GM18507 (cell line): ENCODE results near the gene NRXN3.

ENCODE experiments used
- DNase-seq: peaks from one replicate; pipeline ENCODE4 v3.0.0; 2011; ENCODE audit warnings: low read depth; ENCODE audit not compliant: insufficient read length; ENCODE audit errors: extremely low spot score
- FAIRE-seq: peaks from 2 replicates; lab custom pipeline; 2011; peaks lifted over from hg19 to GRCh38; lab: Jason Lieb, UNC

Gene NRXN3

DNA sequence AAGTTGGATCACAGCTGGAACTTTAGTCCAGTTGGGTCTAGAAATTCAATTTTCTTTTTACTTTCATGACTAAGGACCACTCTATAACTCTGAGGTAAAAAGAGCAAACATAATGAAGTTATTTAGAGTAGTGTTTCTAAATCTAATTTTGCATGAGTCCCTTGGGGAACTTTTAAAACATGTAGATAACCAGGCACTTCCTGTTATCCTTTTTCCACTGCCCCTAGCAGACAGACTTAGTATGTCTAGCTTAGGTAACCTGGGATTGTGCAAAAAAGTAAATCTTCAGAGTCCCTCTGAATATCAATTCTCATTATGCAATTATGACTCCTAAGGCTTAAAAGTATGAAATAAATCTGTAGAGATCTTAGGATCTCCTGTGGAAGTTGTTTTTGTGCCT is 1669.9 kb downstream of the NRXN3 start:
- FAIRE-seq: no peak
- no peak for DNase-seq

DNA sequence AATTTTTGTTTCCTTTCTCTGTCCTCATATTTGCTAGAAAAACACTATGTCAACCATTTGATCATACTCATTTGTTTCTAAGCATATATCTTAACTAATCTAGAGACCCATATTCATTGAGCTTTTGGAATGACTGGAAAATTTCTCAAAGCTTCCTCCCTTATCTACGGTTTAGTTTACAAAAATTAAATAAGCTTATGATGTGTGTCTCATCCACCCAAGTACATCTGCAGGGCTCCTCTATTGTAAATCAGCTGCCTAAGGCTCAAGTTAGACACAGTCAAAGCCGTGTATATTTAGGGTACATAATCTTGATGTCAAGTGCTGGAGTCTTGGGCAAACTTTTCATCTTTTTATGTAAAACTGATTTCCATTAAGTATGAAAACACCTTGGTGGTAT is 1670.7 kb downstream of the NRXN3 start:
- no peak for FAIRE-seq
- no peak for DNase-seq

DNA sequence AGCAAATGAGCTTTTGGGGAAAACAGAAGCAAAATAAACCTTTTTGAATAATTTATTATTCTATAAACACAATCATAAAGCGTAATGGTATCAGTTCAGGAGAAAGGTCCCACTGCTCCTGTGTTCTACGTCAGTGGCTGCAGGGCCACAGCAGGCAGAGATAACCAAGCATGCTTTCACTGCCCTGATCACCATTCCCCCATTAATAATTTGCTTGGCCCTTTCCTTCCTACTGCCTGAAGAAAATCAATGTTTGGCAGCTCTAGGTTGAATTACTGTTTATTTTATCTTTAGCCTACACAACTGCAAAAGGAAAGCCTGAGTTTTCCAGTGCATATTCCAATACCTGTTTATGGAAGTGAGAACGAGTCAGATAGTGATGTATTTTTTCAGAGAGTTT is 1671.3 kb downstream of the NRXN3 start:
- DNase-seq (no peak), FAIRE-seq (no peak)

DNA sequence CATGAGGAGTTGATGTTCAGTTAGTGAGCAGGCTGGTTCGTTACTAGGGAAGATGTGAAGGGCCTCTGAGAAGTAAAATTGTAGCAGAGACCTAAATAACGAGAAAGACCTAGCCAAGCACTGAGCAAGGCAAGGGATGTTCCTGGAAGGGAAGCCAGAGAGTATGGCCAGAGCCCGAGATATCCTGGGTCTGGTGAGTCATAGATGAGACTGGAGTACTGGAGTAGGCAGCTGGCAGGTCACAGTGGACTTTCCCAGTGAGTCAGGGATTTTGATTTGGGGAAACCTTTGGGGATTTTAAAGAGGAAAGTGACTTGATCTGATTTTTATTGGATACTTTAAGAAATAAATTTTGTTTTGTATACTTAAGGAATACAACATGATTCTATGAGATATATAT is 1672.1 kb downstream of the NRXN3 start:
- FAIRE-seq (no peak), DNase-seq (no peak)

DNA sequence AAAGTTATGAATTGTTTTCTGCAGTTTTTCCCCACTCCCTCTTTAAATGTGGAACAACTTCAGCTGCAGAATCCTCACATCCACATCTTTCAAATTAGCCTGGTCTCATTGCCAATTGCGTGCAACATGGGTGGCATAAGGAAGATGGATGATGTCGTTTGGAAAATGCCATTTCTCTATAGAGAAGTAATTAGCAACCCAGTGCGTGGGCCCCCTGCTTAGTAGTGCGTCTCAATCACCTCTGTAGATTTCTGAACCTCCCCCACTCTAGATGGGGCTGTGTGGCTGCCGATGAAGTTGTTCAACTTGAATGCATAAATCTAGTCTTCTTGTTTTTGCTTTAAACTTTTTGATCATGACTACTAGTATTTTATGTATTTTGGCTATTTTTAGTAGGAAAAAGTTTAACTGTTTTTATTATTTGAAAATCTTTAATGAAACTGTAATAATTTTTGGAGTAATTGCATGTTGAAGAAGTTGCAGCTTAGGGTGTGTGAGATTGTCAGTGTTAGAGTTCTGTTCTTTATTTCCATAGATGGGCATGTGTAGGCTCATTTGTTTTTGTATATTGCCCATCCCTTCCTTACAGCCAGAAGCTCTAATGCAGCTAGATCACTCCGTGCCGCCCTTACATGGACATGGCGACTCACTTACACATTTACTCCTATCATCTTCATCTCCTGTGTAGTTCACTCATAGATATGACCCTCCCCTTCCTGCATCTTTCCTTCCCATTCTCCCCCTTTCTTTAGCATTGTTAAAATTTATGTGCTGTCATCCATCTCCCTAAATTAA is 1683.0 kb downstream of the NRXN3 start:
- DNase-seq (no peak), FAIRE-seq (no peak)

DNA sequence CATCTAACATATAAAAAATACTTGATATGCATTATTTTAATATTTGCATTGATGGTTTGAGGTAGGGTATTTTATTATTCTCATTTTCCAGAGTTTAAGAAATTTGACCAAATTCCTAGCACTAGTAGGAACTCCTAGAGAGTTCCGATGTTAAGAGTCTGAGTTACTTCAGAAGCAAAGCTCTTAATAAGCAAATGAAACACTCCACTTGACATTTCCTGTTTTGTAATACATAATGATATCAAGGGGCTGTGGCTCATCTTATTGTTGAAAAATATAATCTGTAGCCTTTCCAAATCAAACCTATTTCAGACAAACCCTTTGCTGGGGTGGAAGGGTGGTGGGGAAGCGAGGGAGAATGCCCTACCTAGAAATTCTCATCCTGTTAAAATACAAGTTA is 1685.6 kb downstream of the NRXN3 start:
- no peak for DNase-seq
- no peak for FAIRE-seq

DNA sequence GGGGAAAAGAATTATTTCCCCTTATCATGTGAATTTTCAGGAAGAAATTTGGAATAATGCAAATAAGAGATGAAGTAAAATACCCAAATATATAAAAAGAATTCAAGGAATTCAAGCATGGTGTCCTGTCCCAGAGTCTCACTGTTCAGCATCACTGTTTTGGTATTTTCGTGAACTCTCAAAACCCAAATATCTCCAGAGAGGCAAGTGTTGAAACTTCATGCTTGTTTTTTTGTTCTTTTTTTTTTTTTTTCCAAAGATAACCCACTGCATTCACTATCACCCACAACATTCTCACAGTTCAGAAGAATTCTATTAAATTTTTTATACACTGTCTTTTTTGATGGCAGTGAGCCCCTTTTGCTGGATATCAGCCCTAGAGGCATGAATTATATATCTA is 1686.2 kb downstream of the NRXN3 start:
- DNase-seq: no peak
- no peak for FAIRE-seq

DNA sequence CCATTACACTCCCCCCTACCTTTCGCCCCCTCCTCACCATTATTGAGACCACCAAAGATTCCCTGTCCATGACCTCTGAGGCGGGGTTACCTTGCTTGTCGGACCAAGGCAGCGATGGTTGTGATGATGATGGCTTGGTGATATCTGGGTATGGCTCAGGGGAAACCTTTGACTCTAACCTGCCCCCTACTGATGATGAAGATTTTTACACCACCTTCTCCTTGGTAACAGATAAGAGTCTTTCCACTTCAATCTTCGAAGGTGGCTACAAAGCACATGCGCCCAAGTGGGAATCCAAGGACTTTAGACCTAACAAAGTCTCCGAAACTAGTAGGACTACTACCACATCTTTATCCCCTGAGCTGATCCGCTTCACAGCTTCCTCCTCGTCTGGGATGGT is 1690.9 kb downstream of the NRXN3 start:
- FAIRE-seq (no peak), DNase-seq (no peak)

DNA sequence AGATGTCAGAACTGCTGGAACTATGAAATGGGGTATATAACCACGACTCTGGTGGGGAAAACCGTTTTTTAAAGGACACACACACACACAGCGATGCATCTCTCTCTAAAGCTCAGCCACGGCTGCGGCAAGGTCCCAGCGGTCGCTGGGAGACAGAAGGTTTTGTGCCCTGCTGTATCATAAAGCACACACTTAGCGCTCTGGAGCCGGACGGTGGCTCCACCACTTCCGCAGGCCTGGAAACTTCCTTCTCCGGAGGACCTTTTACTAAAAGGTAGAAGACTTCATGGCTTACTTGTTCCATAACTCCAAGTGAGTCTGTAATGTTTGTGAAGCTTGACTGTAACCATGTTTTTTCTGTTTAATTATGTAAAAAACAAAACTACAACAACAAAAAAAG is 1691.9 kb downstream of the NRXN3 start:
- no peak for FAIRE-seq

DNA sequence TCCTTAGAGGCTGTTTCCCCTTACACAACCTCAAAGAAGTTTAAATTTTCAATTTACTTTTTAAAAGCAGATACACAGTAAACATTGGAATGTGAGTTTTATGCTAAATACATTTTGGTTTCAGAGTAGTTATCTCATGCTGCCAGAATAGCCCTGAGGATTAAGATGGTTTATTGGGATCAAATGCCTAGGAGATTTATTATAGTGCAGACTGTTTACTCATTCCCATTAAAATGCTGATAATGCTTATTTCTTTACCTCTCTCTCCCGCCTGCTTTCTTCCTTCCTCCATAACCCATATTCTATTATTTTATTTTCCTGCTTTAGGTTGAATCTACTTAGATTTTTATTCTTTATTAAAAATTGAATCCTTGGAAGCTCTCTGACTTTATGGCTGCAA is 1701.0 kb downstream of the NRXN3 start:
- FAIRE-seq: no peak
- no peak for DNase-seq

More for the DNA sequence above, 1691.9 kb downstream of the NRXN3 start:
- no peak for DNase-seq

DNA sequence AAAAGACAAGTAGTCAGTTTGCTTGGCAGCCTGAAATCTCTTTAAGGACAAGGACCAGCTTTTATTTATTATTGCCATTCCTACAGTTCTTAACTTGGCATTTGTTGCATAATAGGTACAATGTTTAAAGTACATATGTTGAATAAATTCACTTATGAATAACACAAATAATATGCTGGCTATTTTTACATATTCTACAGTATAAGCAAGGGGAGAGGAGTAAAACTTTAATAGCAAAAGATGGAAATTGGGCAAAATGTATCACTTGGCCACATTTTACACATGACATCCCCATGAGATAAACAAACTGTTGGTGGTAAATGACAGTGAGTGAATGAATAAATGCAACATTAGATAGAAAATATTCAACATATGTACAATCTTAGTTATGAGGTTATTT is 1708.1 kb downstream of the NRXN3 start:
- DNase-seq: no peak
- no peak for FAIRE-seq

DNA sequence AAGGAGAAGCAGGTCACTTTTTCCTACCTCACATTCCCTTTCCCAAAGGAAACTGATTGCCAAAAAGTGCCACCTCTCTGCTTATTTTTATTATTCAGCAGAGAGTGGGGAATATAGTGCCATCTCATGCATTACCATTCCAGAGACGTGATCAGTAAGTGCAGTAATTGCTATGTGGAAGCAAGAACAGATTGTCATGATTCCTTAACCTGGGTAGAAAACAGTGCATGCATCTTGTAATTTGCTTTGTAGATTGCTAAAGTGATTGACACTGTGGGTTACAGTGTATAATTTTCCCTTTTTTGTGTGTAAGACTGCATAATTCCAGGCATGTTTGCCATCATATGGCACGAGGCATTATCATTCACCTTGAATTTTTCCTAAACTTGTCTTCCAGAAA is 1708.6 kb downstream of the NRXN3 start:
- no peak for DNase-seq
- FAIRE-seq: no peak

DNA sequence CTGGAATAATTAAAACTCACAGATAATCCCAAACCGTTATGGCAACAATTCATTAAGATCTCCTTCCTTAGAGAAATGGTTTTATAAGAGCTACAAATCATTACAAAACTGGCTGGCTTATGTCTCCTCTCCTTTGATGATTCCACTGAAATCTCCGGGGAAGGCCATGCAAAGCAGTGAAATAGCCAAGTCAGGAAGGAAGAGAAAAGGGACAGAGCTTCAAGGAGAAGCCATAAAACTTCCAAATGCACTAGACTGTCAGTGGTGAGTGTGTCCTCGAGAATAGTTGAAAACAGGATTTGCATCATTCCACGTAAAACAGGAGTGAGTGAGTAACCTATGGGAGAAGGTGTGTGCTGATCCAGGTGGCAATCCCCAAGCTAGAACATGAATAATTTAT is 1711.1 kb downstream of the NRXN3 start:
- FAIRE-seq (no peak), DNase-seq (no peak)

DNA sequence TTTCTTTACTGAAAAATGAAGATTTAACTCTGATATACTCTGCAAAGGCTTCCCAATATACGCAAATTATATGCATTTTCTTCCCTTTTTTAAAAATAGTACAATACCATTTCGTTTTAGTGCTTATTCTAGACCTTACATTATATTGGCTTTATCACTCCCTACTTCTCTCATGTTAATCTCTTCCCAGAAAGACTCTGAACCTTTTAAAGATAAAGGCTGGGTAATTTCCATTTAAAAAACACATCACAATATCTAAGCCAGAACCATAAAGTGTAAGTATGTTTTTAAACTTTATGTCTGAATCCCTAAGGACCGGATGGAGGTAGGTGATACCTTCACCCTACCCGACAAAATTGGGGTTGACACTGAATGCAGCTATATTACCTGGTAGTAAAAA is 1720.4 kb downstream of the NRXN3 start:
- FAIRE-seq: no peak

DNA sequence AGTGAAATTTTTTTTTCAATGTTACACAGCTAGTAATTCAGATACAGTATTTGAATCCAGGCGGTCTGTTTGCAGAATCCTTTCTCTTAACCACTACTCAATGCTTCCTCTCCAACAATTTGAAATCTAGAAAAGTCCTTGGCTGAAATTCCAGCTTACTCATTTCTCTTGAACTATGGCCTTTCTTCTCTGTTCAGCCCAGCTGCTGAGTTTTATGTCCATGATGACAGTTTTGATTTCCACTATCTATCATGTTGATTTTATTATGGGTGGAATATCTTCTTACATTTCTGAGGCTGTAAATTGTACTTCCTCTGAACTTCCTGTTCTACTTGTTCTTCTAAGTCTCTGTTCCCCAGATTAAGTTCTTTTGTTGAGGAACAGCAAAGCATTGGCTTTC is 1725.8 kb downstream of the NRXN3 start:
- FAIRE-seq (no peak), DNase-seq (no peak)

More for the DNA sequence above, 1720.4 kb downstream of the NRXN3 start:
- DNase-seq: no peak

DNA sequence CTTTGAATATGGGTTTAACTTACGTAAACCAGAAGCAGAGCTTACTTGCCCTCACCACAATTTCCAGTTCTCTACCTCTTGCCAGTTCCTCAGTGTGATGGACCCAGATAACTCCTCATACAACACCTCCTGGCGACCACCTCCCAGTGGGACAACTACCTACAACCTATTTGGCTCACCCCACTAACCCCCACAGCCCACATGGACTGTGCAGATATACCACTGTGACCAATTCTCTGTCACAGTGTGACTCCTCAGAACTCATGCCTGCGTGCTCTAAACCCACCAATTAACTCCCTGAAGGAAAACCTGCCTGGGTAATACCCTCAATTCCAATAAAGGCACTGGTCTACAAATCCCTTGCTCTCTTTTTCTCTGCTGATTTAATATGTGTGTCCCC is 1729.4 kb downstream of the NRXN3 start:
- FAIRE-seq (no peak), DNase-seq (no peak)

DNA sequence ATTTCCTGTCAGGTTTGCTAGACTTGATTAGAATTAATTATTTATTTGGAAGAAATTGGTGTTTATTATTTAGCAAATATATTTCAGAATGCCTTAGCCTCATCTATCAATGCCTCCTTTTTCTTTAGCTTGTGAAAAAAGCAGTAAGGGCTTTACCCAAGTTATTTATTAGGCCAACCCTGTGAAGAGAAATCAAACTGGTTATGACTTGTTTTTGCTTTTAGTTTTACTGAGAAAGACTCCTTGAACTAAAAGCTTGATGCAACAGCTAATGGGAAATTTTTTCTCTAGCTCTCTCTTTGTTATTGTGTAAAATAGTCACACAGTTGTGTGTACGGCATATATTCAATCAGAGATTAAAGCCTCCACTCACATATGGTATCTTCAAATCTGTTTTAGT is 1734.3 kb downstream of the NRXN3 start:
- no peak for FAIRE-seq
- no peak for DNase-seq

DNA sequence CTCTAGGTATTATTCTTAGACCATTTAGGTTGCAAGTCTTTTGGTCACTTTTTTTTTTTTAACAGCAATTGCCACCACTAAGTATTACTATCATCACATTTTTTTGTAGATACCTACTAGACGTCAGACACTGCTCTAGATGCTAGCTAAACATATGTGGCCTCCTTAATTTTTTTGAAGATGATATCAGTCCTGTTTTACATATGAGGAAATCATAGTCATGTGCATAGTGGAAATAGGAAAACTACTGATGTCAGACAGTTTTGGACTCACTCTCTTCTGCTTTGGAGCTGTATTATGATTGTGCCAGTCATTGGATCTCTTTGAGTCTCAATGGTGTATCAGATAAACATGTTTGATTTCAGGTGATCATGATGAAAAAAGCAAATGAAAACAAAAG is 1736.8 kb downstream of the NRXN3 start:
- FAIRE-seq (no peak), DNase-seq (no peak)

DNA sequence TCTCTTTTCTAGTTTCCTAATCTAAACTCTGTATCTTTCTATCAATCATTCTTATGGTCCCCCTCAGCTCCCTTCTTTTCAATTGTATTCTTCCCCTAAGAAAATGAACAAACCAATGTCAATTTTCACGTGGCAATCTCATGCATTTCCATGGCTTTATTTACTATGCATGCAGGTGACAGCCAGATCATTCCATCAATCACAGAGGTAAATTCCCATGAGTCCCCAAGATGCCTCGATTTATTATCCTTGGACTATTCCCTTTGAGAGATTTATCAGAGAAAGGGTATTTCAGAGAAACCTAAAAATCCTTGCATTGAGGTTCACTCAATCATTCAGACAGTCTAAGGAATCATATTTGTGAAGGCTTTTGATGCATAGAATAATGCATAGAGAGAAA is 1739.9 kb downstream of the NRXN3 start:
- FAIRE-seq (no peak), DNase-seq (no peak)

DNA sequence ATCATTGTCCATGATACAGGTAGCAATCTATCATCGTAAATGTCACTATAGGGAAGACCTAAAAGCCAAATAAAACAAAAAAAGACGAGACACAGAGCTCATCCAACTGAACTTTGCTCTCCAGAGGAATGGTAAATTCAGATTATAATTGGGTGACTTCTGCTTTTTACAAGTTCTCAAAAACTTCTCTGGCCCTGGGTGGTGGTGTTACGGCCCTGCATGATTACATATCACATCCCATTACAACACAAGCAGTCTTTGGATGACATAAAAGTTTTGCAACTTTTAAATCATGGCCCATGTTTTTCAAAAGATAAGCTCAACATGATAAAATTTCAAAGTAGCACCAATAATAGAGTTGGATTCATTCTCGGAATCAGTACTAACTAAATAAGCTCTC is 1741.6 kb downstream of the NRXN3 start:
- no peak for FAIRE-seq
- no peak for DNase-seq

DNA sequence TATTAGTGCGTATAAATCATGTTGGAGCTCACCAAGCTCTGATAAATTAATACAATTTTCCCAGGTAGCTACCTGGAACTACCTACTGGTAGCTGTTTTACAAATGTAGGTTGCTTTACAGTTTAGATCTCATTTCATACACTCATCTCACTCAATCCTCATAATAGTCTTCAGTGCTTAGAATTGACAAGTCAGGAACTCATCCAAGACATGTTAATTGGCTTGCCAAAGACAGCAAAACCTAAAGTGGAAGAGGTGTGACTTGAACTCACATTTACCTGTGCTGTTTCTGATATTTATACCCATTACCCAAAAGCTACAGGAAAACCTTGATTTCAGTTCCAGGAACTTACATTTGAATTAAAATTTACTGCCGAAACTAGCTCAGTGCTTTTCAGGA is 1744.4 kb downstream of the NRXN3 start:
- no peak for DNase-seq
- no peak for FAIRE-seq

DNA sequence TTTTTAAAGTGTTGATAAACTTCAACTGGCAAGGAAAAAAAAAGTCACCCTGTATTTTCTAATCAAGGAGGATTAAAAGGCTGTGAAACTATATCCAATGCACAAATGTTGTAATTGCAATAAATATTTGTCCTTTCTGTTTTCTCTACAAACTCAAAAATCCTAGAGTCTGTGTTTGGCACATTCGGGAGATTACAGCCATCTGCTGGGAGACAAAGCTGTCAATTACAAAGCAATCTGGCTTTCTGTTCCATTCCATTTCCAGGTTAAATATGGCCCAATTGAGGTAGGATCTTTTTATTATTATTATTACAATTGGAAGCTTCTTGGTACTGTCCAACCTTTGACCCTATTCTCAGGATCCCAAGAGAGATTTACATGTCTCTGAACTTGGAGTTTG is 1745.2 kb downstream of the NRXN3 start:
- DNase-seq (no peak), FAIRE-seq (no peak)
